Sigmoid colon (tissue), 4 donors: ENCODE measurements around the gene ANO2.

Experiments used
- EP300 ChIP-seq, 4 donors: sonication (generic); formaldehyde crosslinking; IDR thresholded peaks; one replicate each; pipeline ENCODE4 v1.6.1; 2017; ENCODE audit warnings: antibody characterized with exemption in 4 of 4
- POLR2A ChIP-seq, 2 donors: fragments of 450-650 bp; IDR thresholded peaks; one replicate each; pipeline ENCODE4 v1.6.1; 2016; ENCODE audit warnings: antibody characterized with exemption in 2 of 2, mild to moderate bottlenecking in 2 of 2, moderate library complexity in 2 of 2
- TF ChIP-seq, protein P1 (sequence below), 4 experiments: fragments of 450-650 bp in 3 of 4; fragments of 200-600 bp in 1 of 4; IDR thresholded peaks; one replicate each; pipeline ENCODE4 v1.5.1; 2016 to 2019; ENCODE audit warnings: antibody characterized with exemption in 4 of 4, mild to moderate bottlenecking in 3 of 4, moderate library complexity in 2 of 4

DNA sequence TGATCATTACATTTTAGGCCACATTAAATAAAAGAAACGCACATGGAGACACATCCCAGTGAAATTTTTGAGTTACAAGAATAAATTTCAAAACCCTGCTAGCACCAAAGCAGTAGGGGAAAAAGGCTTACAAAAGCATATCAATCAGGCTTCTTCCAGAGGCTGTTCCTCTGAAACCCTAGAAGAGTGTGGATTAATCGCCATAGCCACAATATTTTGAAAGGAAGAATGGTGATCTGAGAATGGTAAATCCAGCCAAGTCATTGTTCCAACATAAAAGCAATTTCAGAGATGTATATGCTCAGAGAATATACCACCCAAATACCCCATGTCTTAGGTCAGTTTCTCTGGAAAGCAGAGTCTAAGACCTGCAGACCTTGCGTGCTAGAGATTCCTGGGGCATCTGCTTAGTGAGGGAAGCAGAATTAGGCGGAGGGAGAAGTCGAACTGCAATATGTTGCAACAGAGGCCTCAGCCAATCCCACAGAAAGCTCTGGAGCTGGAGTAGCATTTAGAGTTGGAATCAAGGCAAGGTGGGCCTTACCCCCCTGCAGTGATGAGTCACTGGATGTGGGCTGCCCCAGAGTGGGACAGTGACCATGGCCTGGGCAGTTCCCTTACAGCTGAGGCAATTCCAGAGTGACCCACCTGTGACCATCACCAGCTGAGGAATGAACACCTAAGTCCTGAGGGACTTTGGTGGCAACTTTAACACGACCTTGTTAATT lies 387.9 kb downstream of the ANO2 start:
- TF ChIP-seq, protein P1, sequence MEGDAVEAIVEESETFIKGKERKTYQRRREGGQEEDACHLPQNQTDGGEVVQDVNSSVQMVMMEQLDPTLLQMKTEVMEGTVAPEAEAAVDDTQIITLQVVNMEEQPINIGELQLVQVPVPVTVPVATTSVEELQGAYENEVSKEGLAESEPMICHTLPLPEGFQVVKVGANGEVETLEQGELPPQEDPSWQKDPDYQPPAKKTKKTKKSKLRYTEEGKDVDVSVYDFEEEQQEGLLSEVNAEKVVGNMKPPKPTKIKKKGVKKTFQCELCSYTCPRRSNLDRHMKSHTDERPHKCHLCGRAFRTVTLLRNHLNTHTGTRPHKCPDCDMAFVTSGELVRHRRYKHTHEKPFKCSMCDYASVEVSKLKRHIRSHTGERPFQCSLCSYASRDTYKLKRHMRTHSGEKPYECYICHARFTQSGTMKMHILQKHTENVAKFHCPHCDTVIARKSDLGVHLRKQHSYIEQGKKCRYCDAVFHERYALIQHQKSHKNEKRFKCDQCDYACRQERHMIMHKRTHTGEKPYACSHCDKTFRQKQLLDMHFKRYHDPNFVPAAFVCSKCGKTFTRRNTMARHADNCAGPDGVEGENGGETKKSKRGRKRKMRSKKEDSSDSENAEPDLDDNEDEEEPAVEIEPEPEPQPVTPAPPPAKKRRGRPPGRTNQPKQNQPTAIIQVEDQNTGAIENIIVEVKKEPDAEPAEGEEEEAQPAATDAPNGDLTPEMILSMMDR (IDR thresholded peaks at IDR 0.05) = no peak
- no peak for TF ChIP-seq EP300 (IDR thresholded peaks at IDR 0.05)
- TF ChIP-seq POLR2A (IDR thresholded peaks at IDR 0.05) = no peak
